Thyroid gland (tissue), 4 donors: ENCODE results near the gene ABCC10.

Experiments used
- POLR2A ChIP-seq, 2 donors: fragments of 450-650 bp; IDR thresholded peaks; one replicate each; pipeline ENCODE4 v1.6.1; 2017; ENCODE audit warnings: antibody characterized with exemption in 2 of 2, mild to moderate bottlenecking in 2 of 2, moderate library complexity in 1 of 2
- TF ChIP-seq, protein P1 (sequence below), 6 experiments: fragments of 200-600 bp in 3 of 6; fragments of 450-650 bp in 3 of 6; sonication (generic) in 3 of 6; IDR thresholded peaks; one replicate each; pipeline ENCODE4 v1.5.1; 2016 to 2019; ENCODE audit warnings: antibody characterized with exemption in 6 of 6, mild to moderate bottlenecking in 2 of 6, inconsistent platforms in 1 of 6, moderate library complexity in 1 of 6

DNA sequence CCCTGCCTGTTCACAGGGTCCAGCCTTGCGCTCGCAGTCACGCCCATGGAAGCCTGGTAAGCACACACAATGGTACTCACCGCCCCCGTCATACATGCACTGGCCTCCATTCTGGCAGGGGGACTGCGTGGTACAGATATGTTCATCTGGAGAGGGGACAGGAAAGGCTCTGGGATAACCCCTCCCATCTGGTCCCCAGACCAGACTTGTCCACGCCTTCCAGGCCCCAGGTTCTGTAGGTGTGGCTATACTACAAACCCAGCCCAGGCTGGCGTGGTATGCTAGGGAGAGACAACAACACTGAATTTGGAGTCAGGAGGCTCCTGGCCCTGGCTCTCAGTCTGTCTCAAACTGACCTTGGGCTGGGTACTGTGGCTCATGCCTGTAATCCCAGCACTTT is 24.6 kb downstream of the ABCC10 start:
- TF ChIP-seq, protein P1, sequence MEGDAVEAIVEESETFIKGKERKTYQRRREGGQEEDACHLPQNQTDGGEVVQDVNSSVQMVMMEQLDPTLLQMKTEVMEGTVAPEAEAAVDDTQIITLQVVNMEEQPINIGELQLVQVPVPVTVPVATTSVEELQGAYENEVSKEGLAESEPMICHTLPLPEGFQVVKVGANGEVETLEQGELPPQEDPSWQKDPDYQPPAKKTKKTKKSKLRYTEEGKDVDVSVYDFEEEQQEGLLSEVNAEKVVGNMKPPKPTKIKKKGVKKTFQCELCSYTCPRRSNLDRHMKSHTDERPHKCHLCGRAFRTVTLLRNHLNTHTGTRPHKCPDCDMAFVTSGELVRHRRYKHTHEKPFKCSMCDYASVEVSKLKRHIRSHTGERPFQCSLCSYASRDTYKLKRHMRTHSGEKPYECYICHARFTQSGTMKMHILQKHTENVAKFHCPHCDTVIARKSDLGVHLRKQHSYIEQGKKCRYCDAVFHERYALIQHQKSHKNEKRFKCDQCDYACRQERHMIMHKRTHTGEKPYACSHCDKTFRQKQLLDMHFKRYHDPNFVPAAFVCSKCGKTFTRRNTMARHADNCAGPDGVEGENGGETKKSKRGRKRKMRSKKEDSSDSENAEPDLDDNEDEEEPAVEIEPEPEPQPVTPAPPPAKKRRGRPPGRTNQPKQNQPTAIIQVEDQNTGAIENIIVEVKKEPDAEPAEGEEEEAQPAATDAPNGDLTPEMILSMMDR (IDR thresholded peaks at IDR 0.05): no peak
- TF ChIP-seq POLR2A (IDR thresholded peaks at IDR 0.05): no peak
